ENCODE results near the gene BCAN. TPM values are rescaled to one million over a fixed set of nuclear protein-coding genes. Genes with fewer than 3 reads are reported as not detected.
A peak's percentile ranks its signal among the peaks of the same experiment; 100 is the strongest.

Gene BCAN
- total RNA-seq, 4 donors from 2014 or later, result not detected

DNA sequence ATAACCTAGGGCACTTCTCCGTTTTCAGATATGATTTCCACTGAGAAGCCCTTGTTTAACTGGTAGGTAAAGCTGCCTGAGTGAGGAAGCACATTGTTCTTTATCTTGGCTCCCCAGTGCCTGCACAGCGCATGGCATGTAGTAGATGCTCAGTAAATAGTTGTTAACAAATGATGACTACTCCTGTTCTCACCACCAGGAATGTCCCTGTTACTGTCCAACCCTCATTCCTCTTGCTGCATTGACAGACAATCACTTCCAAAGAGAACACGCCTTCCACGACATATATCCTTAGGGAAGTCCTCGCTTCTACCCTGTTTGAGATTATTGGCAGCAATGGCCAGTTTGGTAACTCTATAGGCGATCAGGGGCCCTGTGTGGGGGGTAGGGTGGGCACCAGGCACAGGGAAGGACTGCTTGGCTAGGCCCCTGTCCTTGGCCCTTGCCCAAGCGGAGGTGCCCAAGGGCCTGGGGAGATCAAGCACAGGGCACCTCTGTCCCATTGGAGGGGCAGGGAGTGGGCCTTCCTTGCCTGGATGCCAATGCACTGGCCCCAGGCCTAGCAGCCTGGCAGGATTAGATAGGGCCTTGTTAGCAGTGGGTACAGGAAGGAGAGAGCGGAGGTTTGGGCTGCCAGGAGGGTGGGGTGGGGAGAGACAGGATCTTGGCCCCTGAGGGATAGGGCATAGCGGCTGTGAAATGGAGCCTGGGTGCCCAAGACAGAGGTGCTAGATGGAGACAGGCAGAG is 25.1 kb downstream of the BCAN start:
- Histone ChIP-seq H3K9me3 (no peaks in the 10 kb centered on the region), H3K4me1 (peaks cover 15 to 83% (median 58%) of the 10 kb centered on the region in 3 donors), H3K27ac (peak overlapping the region; percentile 55 to 90 (median 79)), H3K4me3 (no peak overlapping the region), H3K36me3 (no peaks in the 10 kb centered on the region), H3K27me3 (peaks cover 0 to 9% (median 0%) of the 10 kb centered on the region in 4 donors)
- WGBS, 2 donors, result 66 to 81% methylated on average over 4 to 6 of the region's 9 CpGs
- TF ChIP-seq POLR2A (IDR thresholded peaks at IDR 0.05), result no peak
- TF ChIP-seq, protein P1, sequence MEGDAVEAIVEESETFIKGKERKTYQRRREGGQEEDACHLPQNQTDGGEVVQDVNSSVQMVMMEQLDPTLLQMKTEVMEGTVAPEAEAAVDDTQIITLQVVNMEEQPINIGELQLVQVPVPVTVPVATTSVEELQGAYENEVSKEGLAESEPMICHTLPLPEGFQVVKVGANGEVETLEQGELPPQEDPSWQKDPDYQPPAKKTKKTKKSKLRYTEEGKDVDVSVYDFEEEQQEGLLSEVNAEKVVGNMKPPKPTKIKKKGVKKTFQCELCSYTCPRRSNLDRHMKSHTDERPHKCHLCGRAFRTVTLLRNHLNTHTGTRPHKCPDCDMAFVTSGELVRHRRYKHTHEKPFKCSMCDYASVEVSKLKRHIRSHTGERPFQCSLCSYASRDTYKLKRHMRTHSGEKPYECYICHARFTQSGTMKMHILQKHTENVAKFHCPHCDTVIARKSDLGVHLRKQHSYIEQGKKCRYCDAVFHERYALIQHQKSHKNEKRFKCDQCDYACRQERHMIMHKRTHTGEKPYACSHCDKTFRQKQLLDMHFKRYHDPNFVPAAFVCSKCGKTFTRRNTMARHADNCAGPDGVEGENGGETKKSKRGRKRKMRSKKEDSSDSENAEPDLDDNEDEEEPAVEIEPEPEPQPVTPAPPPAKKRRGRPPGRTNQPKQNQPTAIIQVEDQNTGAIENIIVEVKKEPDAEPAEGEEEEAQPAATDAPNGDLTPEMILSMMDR (IDR thresholded peaks at IDR 0.05), result no peak
- intact Hi-C loops (cut with DNase I), result no loop called here
- no peak for DNase-seq

DNA sequence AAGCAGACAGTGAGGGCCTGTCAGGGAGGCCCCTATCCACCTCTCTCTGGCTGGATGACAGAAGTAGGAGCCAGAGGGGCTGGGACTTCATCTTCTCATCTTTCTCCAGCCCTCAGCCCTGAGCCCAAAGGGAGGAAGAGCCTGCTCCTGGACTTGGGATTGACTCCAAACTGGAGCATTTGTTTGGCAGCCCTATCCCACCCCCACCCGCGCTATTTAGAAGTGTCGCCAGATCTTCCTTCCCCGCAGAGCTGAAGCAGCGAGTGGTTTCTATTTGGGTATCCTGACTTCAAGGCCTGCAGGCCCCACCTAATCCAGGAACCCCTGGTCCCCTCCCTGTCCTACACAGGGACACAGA is 25.7 kb downstream of the BCAN start:
- Histone ChIP-seq H3K27ac (peak overlapping the region; percentile 55 to 90 (median 79)), H3K36me3 (peaks cover 0 to 3% (median 0%) of the 10 kb centered on the region in 3 donors), H3K4me1 (peaks cover 13 to 78% (median 52%) of the 10 kb centered on the region in 3 donors), H3K4me3 (no peak overlapping the region), H3K27me3 (peaks cover 0 to 15% (median 0%) of the 10 kb centered on the region in 4 donors), H3K9me3 (no peaks in the 10 kb centered on the region)
- no peak for DNase-seq
- WGBS, 2 donors, result no CpG with 5 or more reads among the region's 5 CpGs
- intact Hi-C loops (cut with DNase I), result no loop called here
- no peak for TF ChIP-seq POLR2A (IDR thresholded peaks at IDR 0.05)
- TF ChIP-seq, protein P1 (IDR thresholded peaks at IDR 0.05), result no peak

DNA sequence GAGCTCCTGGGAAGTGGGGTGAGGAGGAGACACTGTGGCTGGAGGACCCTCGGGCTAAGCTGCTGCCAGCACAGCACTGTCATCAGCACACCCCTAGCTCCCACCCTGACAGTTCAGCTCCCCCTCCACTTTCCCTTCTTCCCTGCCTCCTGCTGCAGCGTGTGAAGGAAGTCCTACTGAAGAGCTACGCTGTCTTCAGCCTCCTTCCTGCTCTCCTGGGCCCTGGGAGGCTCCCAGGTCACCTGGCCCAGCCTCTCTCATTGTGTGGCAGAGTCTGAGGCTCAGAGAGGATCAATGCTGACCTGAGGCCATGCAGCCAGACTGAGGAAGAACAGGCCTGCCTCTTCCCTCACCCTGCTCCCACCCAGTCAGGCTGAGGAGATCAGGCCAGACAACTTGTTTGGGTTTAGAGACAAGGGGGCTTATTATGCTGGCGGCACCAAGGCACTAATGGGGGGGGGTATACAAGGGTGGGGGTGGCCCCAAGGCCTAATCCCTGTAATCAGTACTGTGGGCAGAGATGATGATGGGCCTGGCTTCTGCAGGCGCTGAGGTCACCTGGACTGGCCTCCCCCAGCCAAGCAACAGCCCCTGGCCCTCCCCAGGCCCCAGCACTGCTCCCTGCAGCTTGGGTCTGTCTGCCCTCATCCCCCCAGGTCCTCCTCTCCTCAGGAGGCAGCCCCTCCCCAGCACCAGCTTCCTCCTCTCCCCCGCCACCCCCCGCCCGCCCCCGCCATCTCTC is 26.2 kb downstream of the BCAN start:
- Histone ChIP-seq H3K27ac (peak overlapping the region; percentile 55 to 90 (median 79)), H3K4me3 (no peak overlapping the region), H3K9me3 (no peaks in the 10 kb centered on the region), H3K4me1 (peaks cover 13 to 72% (median 47%) of the 10 kb centered on the region in 3 donors), H3K36me3 (peaks cover 0 to 7% (median 0%) of the 10 kb centered on the region in 3 donors), H3K27me3 (peaks cover 0 to 20% (median 0%) of the 10 kb centered on the region in 4 donors)
- WGBS, 2 donors, result 59 to 72% methylated on average over 2 to 4 of the region's 9 CpGs
- intact Hi-C loops (cut with DNase I), result no loop called here
- DNase-seq, result no peak
- TF ChIP-seq, protein P1 (IDR thresholded peaks at IDR 0.05), result no peak
- no peak for TF ChIP-seq POLR2A (IDR thresholded peaks at IDR 0.05)

DNA sequence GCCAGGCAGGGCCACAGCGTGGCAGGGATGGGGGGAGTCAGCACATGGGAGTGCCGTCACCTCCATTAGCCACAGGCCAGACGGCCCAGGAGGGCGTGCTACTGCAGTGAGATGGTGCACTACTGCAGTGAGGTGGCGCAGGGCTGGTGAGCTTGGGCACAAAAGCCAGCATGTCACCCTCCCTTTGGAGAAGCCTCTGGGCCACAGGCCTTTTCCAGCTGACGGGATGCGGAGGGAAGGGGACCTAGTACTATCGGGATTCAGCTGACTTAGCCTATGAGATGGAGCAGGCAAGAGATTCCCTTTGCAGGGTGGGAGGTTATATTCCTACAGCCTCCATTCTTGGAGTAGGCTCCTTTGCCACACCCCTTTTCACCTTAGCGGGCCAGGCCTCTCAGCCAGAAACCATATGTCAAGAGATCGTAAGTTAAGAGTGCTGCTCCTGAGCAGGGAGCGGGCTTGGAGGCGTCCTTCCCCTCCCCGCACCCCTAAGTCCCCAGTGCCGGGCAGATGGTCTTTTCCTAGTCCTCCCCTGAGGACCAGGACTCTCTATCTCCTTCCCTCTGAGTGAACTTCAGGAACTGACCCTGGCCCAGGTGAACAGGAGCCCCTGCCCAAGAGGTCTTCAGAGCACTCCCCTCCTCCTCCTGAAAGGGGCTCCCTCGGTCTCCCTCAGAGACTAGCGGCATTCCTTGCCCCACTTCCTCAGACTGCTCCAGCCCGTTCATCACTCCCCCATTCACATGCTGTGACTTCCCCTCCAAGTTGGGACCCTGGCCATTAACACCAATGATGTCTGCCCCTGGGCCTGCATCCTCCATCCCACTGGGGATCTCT is 27.1 kb downstream of the BCAN start:
- DNase-seq, result no peak
- Histone ChIP-seq H3K4me3 (no peak overlapping the region), H3K36me3 (peaks cover 0 to 7% (median 0%) of the 10 kb centered on the region in 3 donors), H3K4me1 (peaks cover 13 to 65% (median 42%) of the 10 kb centered on the region in 3 donors), H3K27ac (peak overlapping the region in 3 of 4 donors; percentile 75 to 90 (median 83)), H3K9me3 (no peaks in the 10 kb centered on the region), H3K27me3 (peaks cover 0 to 29% (median 0%) of the 10 kb centered on the region in 4 donors)
- WGBS, 2 donors, result 73 to 76% methylated on average over 6 to 8 of the region's 17 CpGs
- intact Hi-C loops (cut with DNase I), result no loop called here
- TF ChIP-seq, protein P1 (IDR thresholded peaks at IDR 0.05), result no peak
- TF ChIP-seq POLR2A (IDR thresholded peaks at IDR 0.05), result no peak
